ENCODE measurements around the gene ZNF444.
"Not testable (repeated sequence)": the region's sequence is repeated elsewhere in the genome, so short reads cannot be mapped to it uniquely, and the experiment has no call there.

Gene ZNF444

DNA sequence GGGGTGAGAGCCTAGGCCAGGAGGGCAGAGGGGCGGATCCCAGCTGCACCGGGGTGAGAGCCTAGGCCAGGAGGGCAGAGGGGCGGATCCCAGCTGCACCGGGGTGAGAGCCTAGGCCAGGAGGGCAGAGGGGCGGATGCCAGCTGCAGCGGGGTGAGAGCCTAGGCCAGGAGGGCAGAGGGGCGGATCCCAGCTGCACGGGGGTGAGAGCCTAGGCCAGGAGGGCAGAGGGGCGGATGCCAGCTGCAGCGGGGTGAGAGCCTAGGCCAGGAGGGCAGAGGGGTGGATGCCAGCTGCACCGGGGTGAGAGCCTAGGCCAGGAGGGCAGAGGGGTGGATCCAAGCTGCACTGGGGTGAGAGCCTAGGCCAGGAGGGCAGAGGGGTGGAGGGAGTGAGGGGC lies 35.2 kb downstream of the ZNF444 start:
- DNase-seq (ENCODE audit: low read depth, low spot score): not testable (repeated sequence)

DNA sequence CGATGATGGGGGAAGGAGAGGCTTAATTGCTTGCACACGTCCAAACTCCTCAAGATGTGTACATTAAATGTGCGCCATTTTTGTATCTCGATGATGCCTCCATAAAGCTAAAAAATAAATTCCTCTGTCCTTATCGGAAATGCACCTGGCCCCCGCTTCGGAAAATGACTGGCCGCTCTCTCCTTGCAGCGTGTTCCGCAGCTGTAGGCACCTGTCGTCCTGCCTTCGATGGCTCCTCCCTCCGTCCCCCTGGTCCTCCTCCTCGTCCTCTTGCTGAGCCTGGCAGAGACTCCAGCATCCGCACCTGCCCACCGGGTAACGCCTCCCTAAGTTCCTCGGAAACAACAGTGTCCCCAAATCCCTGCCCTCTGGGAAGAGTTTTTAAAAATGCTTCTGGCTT lies 35.8 kb downstream of the ZNF444 start:
- no peak for DNase-seq (ENCODE audit: low read depth, low spot score)

GRCh38 chr19:56177564-56178243 lies 36.6 kb downstream of the ZNF444 start:
- no peak for DNase-seq (ENCODE audit: low read depth, low spot score)

GRCh38 chr19:56189785-56190184 lies 48.7 kb downstream of the ZNF444 start:
- DNase-seq (ENCODE audit: low read depth, low spot score): no peak

GRCh38 chr19:56191115-56191514 lies 50.0 kb downstream of the ZNF444 start:
- DNase-seq (ENCODE audit: low read depth, low spot score): no peak

DNA sequence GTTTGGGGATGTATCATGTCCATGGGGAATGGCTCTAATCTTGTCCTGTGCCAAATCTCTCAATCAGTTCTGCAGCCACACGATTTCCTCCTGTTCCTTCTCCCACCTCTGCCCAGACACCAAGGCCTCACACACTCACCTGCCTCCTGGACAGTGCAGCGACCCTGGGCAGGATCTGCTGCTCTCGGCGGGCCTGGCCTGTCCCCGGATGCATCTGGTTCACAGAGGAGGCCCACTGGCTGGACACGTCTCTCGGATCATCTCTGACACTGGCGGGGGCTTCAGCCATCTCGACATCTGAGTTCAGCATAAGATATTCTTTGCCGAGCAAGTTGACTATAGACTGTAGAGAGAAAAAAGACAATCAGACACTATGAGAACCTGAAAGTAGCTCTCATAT lies 50.6 kb downstream of the ZNF444 start:
- DNase-seq (ENCODE audit: low read depth, low spot score): no peak

DNA sequence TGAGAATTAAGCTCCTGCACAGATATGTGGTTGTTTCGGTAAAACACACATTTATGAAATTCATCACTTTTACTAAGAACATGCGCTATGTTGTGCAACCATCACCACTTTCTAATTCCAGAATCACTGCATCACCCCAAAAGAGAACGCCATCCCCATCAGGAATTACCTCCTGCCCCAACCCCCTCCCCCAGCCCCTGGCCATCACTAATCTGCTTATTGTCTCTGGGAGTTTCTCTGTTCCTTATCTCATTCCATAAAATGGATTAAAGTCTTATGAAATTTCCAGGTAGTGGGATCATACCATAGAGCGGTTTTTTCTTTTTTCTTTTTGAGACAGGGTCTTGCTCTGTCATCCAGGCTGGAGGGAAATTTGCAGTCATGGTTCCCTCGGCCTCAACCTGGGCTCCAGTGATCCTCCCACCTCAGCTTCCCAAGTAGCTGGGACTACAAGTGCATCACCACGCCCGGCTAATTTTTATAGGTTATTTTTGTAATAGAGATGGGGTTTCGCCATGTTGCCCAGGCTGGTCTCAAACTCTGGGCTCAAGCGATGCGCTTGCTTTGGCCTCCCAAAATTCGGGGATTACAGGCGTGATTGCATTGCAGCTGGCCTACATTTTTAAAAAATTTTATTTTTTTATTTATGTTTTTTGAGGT lies 53.0 kb downstream of the ZNF444 start:
- DNase-seq (ENCODE audit: low read depth, low spot score): no peak

DNA sequence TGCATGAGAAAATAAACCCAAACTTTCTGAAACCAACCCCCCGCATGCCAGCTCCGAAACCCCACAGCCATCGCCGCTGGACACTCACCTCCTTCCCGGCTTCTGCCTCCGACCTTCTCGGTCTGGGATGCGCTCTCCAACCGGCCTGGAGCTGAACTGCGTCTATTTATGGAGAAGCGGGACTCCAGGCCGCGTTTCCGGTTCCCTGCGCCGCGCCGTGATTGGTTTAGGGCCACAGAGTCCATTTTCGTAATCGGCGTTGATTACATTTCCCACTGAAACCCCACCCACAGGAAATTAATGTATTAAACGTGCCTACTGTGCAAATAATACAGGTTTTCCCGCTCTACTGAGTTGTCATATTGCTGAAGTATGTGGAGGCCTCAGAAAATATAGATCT lies 56.6 kb downstream of the ZNF444 start, which contains the start of gene ZSCAN5B:
Gene ZSCAN5B (minus strand): TSS at position 138 of the 400 bp plus-strand sequence. CDS start 4,731 bp downstream, outside the sequence.
- DNase-seq (ENCODE audit: low read depth, low spot score): not testable (repeated sequence)

DNA sequence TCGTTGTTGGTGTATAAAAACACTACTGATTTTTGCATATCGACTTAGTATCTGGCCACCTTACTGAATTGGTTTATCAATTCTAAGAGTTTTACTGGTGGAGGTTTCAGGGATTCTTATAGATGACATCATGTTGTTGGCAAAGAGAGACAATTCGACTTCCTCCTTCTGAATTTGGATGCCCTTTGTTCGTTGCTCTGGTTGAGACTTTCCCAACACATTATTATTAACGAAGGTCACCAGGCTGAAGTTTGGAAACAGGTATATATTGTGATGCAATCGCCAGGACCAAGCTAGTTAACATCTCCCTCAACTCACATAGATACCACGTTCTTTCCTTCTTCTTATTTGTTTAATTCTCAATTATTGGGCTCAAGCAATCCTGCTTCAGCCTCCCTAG lies 58.6 kb downstream of the ZNF444 start:
- no peak for DNase-seq (ENCODE audit: low read depth, low spot score)

GRCh38 chr19:56201973-56202372 lies 60.9 kb downstream of the ZNF444 start, which contains the start of gene ZSCAN5C:
Gene ZSCAN5C, plus strand, starts transcription at chr19:56202273. Its CDS starts 3,641 bp downstream, at chr19:56205914.
- no peak for DNase-seq (ENCODE audit: low read depth, low spot score)

- not testable (repeated sequence) for DNase-seq (ENCODE audit: low read depth, low spot score)
Measured at GRCh38 chr19:56207581-56207980, 66.5 kb downstream of the ZNF444 start.

DNA sequence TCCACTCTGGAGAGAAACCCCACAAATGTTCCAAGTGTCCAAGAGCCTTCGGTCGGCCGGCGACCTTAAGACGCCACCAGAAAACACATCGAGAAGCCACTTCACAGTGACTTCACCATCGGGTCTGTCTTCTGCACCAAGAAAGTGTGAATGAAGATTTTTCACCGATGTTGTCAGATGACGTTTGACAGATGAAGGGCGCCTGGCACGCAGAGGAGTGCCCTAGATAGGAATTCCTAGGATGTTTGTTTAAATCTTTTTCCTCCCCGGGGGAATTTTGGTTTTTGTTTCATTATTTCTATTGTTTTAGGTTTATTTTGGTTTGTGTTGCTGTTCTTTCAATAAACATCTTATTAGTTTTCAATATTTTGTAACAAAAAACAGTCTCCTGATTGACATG lies 68.0 kb downstream of the ZNF444 start:
- no peak for DNase-seq (ENCODE audit: low read depth, low spot score)

- not testable (repeated sequence) for DNase-seq (ENCODE audit: low read depth, low spot score)
Measured at GRCh38 chr19:56210036-56210435, 68.9 kb downstream of the ZNF444 start.
